GM23248 (cell line): Measurements from ENCODE around the gene ADNP2. TPM values are rescaled to one million over a fixed set of nuclear protein-coding genes. Genes with fewer than 3 reads are reported as not detected.

Experiments
- DNase-seq: peaks from one replicate; pipeline ENCODE4 v3.0.0-alpha.2; 2015
- H2AFZ ChIP-seq: fragments of 200-600 bp; sonication (generic); 2 replicates; pipeline ENCODE4 v1.6.1; 2016; ENCODE audit warnings: antibody characterized with exemption
- H3F3A ChIP-seq: fragments of 200-600 bp; sonication (generic); 2 replicates; pipeline ENCODE4 v1.6.1; 2016; ENCODE audit warnings: mild to moderate bottlenecking, antibody characterized with exemption, mixed run types; ENCODE audit not compliant: insufficient read depth
- H3K27ac ChIP-seq: fragments of 200-600 bp; sonication (generic); 2 replicates; pipeline ENCODE4 v1.5.1; 2016; ENCODE audit warnings: mild to moderate bottlenecking
- H3K27me3 ChIP-seq: fragments of 200-600 bp; sonication (generic); replicated peaks from 2 replicates; pipeline ENCODE4 v1.6.1; 2016; ENCODE audit warnings: mild to moderate bottlenecking; ENCODE audit not compliant: insufficient read depth
- H3K36me3 ChIP-seq: fragments of 200-600 bp; sonication (generic); 2 replicates; pipeline ENCODE4 v1.6.1; 2016; ENCODE audit warnings: low read depth, mild to moderate bottlenecking
- H3K4me1 ChIP-seq: fragments of 200-600 bp; sonication (generic); 2 replicates; pipeline ENCODE4 v1.6.1; 2016; ENCODE audit warnings: mild to moderate bottlenecking; ENCODE audit not compliant: insufficient read depth
- H3K4me2 ChIP-seq: fragments of 200-600 bp; sonication (generic); one replicate; pipeline ENCODE4 v1.6.1; 2016; ENCODE audit warnings: mild to moderate bottlenecking; ENCODE audit not compliant: unreplicated experiment
- H3K4me3 ChIP-seq: fragments of 200-600 bp; sonication (generic); 2 replicates; pipeline ENCODE4 v1.5.1; 2016; ENCODE audit warnings: mild to moderate bottlenecking
- H3K79me2 ChIP-seq: fragments of 200-600 bp; sonication (generic); 2 replicates; pipeline ENCODE4 v1.6.1; 2016; ENCODE audit warnings: mild to moderate bottlenecking; ENCODE audit not compliant: insufficient read depth
- H3K9ac ChIP-seq: fragments of 200-600 bp; sonication (generic); 2 replicates; pipeline ENCODE4 v1.6.1; 2016; ENCODE audit warnings: mild to moderate bottlenecking
- H3K9me2 ChIP-seq: fragments of 200-600 bp; sonication (generic); 2 replicates; pipeline ENCODE4 v1.6.1; 2016; ENCODE audit warnings: mixed run types, mild to moderate bottlenecking, moderate library complexity; ENCODE audit not compliant: insufficient read depth
- H3K9me3 ChIP-seq: fragments of 200-600 bp; sonication (generic); one replicate; pipeline ENCODE4 v1.6.1; 2017; ENCODE audit warnings: low read depth
- H4K20me1 ChIP-seq: fragments of 200-600 bp; sonication (generic); 2 replicates; pipeline ENCODE4 v1.6.0; 2016; ENCODE audit not compliant: insufficient read depth
- EZH2 ChIP-seq: fragments of 200-600 bp; sonication (generic); IDR thresholded peaks from 2 replicates; pipeline ENCODE4 v1.6.1; 2018; ENCODE audit warnings: antibody characterized with exemption, mild to moderate bottlenecking; ENCODE audit not compliant: insufficient read depth, poor library complexity, severe bottlenecking
- EZH2phosphoT487 ChIP-seq: fragments of 200-600 bp; sonication (generic); IDR thresholded peaks from 2 replicates; pipeline ENCODE4 v1.6.1; 2018; ENCODE audit warnings: antibody characterized with exemption, moderate library complexity, mild to moderate bottlenecking, low read depth; ENCODE audit not compliant: insufficient read depth
- WGBS, 2 experiments: methylation state at CpG; one replicate each; pipeline ENCODE4 v1.1.6; 2015 to 2017; ENCODE audit warnings: low lambda C conversion rate in 2 of 2, low coverage in 1 of 2; ENCODE audit errors: missing lambda C conversion rate in 2 of 2; 5-methylcytosine and 5-hydroxymethylcytosine counted together
- in situ Hi-C: fragments of 300-500 bp; cut with MboI; formaldehyde crosslinking; loops from 2 replicates; pipeline ENCODE4 v1.15.0; 2020
- polyA plus RNA-seq: library from polyadenylated mRNA; unstranded; fragments of >200 nt; fragmentation: Nextera tagmentation; extraction: Ambion mirVana; gene quantifications from 2 replicates; pipeline ENCODE4 v1.2.1, GENCODE V29; 2016
- total RNA-seq: library from RNA; depleted of rRNA; stranded (reverse); fragments of >200 nt; shearing (Covaris generic); gene quantifications from 2 replicates; pipeline ENCODE4 v1.2.3, GENCODE V29; 2014

Gene ADNP2
- total and polyA plus RNA-seq, 2 experiments from 2014 or later, result 3.5 to 14.3 TPM

DNA sequence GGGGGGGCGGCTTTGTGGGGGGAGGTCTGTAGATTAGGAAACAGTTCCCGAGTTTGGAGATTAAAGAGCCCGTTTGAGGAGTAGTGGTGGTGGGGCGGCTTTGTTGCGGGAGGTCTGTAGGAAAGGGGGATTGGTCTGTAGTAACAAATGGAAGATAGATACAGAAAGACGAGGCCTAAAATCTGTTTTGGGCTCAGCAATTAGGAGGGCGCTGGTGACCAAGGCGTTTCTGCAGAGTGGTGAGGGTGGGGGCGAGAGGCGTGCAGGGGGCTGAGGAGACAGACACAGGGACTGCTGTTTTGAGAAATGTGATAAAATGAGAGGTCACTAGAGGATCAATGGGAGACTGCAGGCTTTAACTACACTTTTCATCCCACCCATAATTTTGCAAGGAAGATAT lies 1.6 kb upstream of the ADNP2 start:
- Histone ChIP-seq H3K9me2 (no peaks in the 10 kb centered on the region), H3K27me3 (no peaks in the 10 kb centered on the region), H3K9ac (no peak overlapping the region), H3K4me2 (no peak overlapping the region), H3K4me3 (no peak overlapping the region), H2AFZ (peak overlapping the region; percentile 39; the same call in 1 of the 2 replicates), H3K4me1 (peaks cover 11% of the 10 kb centered on the region), H3K27ac (no peak overlapping the region), H4K20me1 (peaks cover 6% of the 10 kb centered on the region; the same call in 1 of the 2 replicates), H3K9me3 (no peaks in the 10 kb centered on the region), H3K79me2 (peaks cover 27% of the 10 kb centered on the region), H3K36me3 (peaks cover 3% of the 10 kb centered on the region; the same call in 1 of the 2 replicates), H3F3A (peaks cover 3% of the 10 kb centered on the region; the same call in 1 of the 2 replicates)
- TF ChIP-seq EZH2phosphoT487, result no peak
- TF ChIP-seq EZH2, result no peak
- WGBS, 2 experiments, result 13% methylated on average over 10 of the region's 10 CpGs
- no peak for DNase-seq
- in situ Hi-C loops, result no loop called here

DNA sequence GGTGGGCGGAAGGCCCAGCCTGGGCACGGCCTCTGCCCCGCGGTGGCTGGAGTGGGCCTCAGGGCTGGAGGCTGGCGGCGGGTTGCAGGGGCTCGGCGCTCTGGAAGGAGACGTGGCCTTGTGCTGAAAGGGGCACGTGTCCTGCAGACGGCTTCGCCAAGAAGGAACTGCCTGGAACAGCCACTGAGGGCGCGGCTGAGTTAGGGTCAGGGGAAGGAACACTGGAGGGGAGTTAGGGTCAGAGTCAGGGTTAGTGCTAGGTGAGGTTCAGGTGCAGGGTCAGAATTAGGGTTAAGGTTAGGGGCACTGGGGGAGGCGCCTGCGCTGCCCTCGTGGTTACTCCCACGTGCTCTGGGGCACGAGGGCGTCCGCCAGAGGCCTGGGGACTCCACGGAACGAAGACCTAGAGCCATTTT lies 933 bp upstream of the ADNP2 start:
- no peak for TF ChIP-seq EZH2phosphoT487
- no peak for TF ChIP-seq EZH2
- Histone ChIP-seq H3K4me1 (peaks cover 11% of the 10 kb centered on the region), H3K9ac (no peak overlapping the region), H3K9me3 (no peaks in the 10 kb centered on the region), H4K20me1 (peaks cover 10% of the 10 kb centered on the region; the same call in 1 of the 2 replicates), H3K4me2 (no peak overlapping the region), H3K27me3 (no peaks in the 10 kb centered on the region), H3K79me2 (peaks cover 34% of the 10 kb centered on the region), H3K36me3 (peaks cover 3% of the 10 kb centered on the region; the same call in 1 of the 2 replicates), H3K9me2 (no peaks in the 10 kb centered on the region), H3K27ac (no peak overlapping the region), H2AFZ (no peak overlapping the region), H3F3A (peaks cover 3% of the 10 kb centered on the region; the same call in 1 of the 2 replicates), H3K4me3 (no peak overlapping the region)
- 87 to 88% methylated on average over 21 to 23 of the region's 23 CpGs for WGBS, 2 experiments
- DNase-seq, result no peak
- in situ Hi-C loops, result no loop called here

DNA sequence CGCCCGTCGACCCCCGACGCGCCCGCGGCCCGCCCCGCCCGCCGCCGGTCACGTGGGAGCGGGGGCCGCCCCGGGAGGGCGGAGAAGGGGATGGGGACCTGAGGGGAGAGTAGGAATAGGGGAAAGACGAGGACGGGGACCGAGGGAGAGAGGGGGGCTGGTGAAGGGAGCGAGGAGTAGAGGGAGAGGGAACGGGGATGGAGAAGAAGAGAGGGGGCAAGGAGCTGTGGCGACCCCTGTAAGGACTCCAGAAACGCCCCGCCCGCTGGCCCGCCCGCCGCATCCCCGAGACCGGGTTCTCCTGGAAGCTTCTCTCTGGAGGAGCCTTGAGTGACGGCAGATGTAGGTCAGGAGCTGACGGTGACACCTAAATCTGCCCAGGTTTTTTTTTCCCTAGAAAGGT lies 615 bp downstream of the ADNP2 start:
- DNase-seq, result peak; percentile 73
- TF ChIP-seq EZH2 (no peak), EZH2phosphoT487 (no peak)
- Histone ChIP-seq H3K4me3 (peak overlapping the region; percentile 75), H3K4me2 (peak overlapping the region; percentile 86), H3K9ac (peak overlapping the region; percentile 80), H4K20me1 (peaks cover 10% of the 10 kb centered on the region; the same call in 1 of the 2 replicates), H3K9me2 (no peaks in the 10 kb centered on the region), H3K27ac (no peak overlapping the region), H3K27me3 (no peaks in the 10 kb centered on the region), H3K79me2 (peaks cover 50% of the 10 kb centered on the region), H3F3A (peaks cover 3% of the 10 kb centered on the region; the same call in 1 of the 2 replicates), H2AFZ (peak overlapping the region; percentile 40), H3K4me1 (peaks cover 11% of the 10 kb centered on the region), H3K36me3 (peaks cover 3% of the 10 kb centered on the region; the same call in 1 of the 2 replicates), H3K9me3 (no peaks in the 10 kb centered on the region)
- in situ Hi-C loops, result no loop called here
- 0 to 2% methylated on average over 10 to 34 of the region's 34 CpGs for WGBS, 2 experiments

GRCh38 chr18:80112624-80113248 lies 3.7 kb downstream of the ADNP2 start:
- H3K36me3 ChIP-seq, result peaks cover 8% of the 10 kb centered on the region
- no peaks in the 10 kb centered on the region for H3K9me3 ChIP-seq
- H3K9me2 ChIP-seq, result no peaks in the 10 kb centered on the region
- no peak overlapping the region for H3K9ac ChIP-seq
- H3K4me3 ChIP-seq, result no peak overlapping the region
- peaks cover 17% of the 10 kb centered on the region; the same call in 1 of the 2 replicates for H4K20me1 ChIP-seq
- H3K4me1 ChIP-seq, result peaks cover 11% of the 10 kb centered on the region
- H2AFZ ChIP-seq, result no peak overlapping the region
- no peaks in the 10 kb centered on the region for H3K27me3 ChIP-seq
- WGBS, 2 experiments, result 40 to 43% methylated on average over 1 of the region's 1 CpG
- peaks cover 3% of the 10 kb centered on the region; the same call in 1 of the 2 replicates for H3F3A ChIP-seq
- no peak for DNase-seq
- peaks cover 81% of the 10 kb centered on the region for H3K79me2 ChIP-seq
- TF ChIP-seq EZH2phosphoT487, result no peak
- no peak for TF ChIP-seq EZH2
- no peak overlapping the region for H3K4me2 ChIP-seq
- in situ Hi-C loops, result no loop called here
- no peak overlapping the region for H3K27ac ChIP-seq

GRCh38 chr18:80115035-80115434 lies 6.0 kb downstream of the ADNP2 start:
- peaks cover 11% of the 10 kb centered on the region for H3K4me1 ChIP-seq
- peaks cover 17% of the 10 kb centered on the region; the same call in 1 of the 2 replicates for H4K20me1 ChIP-seq
- no peaks in the 10 kb centered on the region for H3K9me3 ChIP-seq
- H3K4me2 ChIP-seq, result no peak overlapping the region
- no peak overlapping the region for H3K27ac ChIP-seq
- WGBS, 2 experiments, result 90 to 93% methylated on average over 4 of the region's 4 CpGs
- H3K4me3 ChIP-seq, result no peak overlapping the region
- peaks cover 100% of the 10 kb centered on the region for H3K79me2 ChIP-seq
- H3K36me3 ChIP-seq, result peaks cover 22% of the 10 kb centered on the region
- H2AFZ ChIP-seq, result no peak overlapping the region
- no peaks in the 10 kb centered on the region for H3K27me3 ChIP-seq
- H3F3A ChIP-seq, result no peaks in the 10 kb centered on the region
- DNase-seq, result no peak
- in situ Hi-C loops, result no loop called here
- no peak for TF ChIP-seq EZH2phosphoT487
- TF ChIP-seq EZH2, result no peak
- no peak overlapping the region for H3K9ac ChIP-seq
- H3K9me2 ChIP-seq, result no peaks in the 10 kb centered on the region
